Calu3 (cell line): ENCODE results near the gene RNF224. TPM values are rescaled to one million over a fixed set of nuclear protein-coding genes. Genes with fewer than 3 reads are reported as not detected.

ENCODE experiments used
- BruUV-seq: library from RNA; stranded (reverse); fragments of 400-500 nt; replicated peaks from 2 replicates; lab custom pipeline; 2021; lab: Mats Ljungman, UMichigan
- CTCF ChIA-PET: fragments of 300-600 bp; sonication (Branson Sonifier 250); formaldehyde crosslinking; loops from one replicate; lab custom pipeline; 2022; ENCODE audit warnings: antibody characterized with exemption; lab: Charles Lee
- DNase-seq: peaks from one replicate; pipeline ENCODE4 v3.0.0; 2022
- H3K27ac Mint-ChIP-seq: one replicate; pipeline ENCODE4 v1.8.0; 2022; ENCODE audit warnings: mixed read lengths; ENCODE audit not compliant: unreplicated experiment
- H3K27me3 Mint-ChIP-seq: one replicate; pipeline ENCODE4 v1.8.0; 2022; ENCODE audit warnings: mixed read lengths; ENCODE audit not compliant: unreplicated experiment
- H3K36me3 Mint-ChIP-seq: one replicate; pipeline ENCODE4 v1.8.0; 2022; ENCODE audit warnings: mild to moderate bottlenecking, moderate library complexity, mixed read lengths; ENCODE audit not compliant: insufficient read depth, unreplicated experiment
- H3K4me1 Mint-ChIP-seq: one replicate; pipeline ENCODE4 v1.8.0; 2022; ENCODE audit warnings: mild to moderate bottlenecking, low read depth, mixed read lengths; ENCODE audit not compliant: unreplicated experiment
- H3K4me3 Mint-ChIP-seq: one replicate; pipeline ENCODE4 v1.8.0; 2022; ENCODE audit warnings: mild to moderate bottlenecking, low read depth, moderate library complexity, mixed read lengths; ENCODE audit not compliant: unreplicated experiment
- H3K9me3 Mint-ChIP-seq: one replicate; pipeline ENCODE4 v1.8.0; 2022; ENCODE audit warnings: low read depth, mixed read lengths; ENCODE audit not compliant: unreplicated experiment
- CTCF ChIP-seq: fragments of 200-600 bp; IDR thresholded peaks from one replicate; pipeline ENCODE4 v1.8.0; 2022; ENCODE audit warnings: antibody characterized with exemption; ENCODE audit not compliant: unreplicated experiment
- intact Hi-C: fragments of 100-400 bp; cut with micrococcal nuclease; formaldehyde crosslinking; loops from one replicate; pipeline ENCODE4 v1.10.0; 2022; ENCODE audit not compliant: unreplicated experiment
- total RNA-seq: library from RNA; stranded (reverse); gene quantifications from 2 replicates; pipeline ENCODE4 v1.2.3, GENCODE V29; 2022

RNF224 gene
- total RNA-seq, 1 experiment from 2014 or later: 1.6 TPM

- no peaks in the 10 kb centered on the region for H3K9me3 Mint-ChIP-seq
- H3K27ac Mint-ChIP-seq: no peak overlapping the region
- peak overlapping the region; percentile 60 for H3K4me3 Mint-ChIP-seq
- DNase-seq: peak; percentile 52
- intact Hi-C loops: no loop called here
- no peaks in the 10 kb centered on the region for H3K27me3 Mint-ChIP-seq
- CTCF ChIA-PET: interaction anchor here (0.8 to 1.0 kb wide), 2 partner anchors 19 to 28 kb away, joined by 3 to 7 read pairs; no protein-coding TSS in a partner anchor
- H3K4me1 Mint-ChIP-seq: peaks cover 35% of the 10 kb centered on the region
- BruUV-seq: no TSS peak
- peaks cover 41% of the 10 kb centered on the region for H3K36me3 Mint-ChIP-seq
- TF ChIP-seq CTCF: no peak
Measured at GRCh38 chr9:137195525-137196220, 31.6 kb upstream of the RNF224 start.

DNA sequence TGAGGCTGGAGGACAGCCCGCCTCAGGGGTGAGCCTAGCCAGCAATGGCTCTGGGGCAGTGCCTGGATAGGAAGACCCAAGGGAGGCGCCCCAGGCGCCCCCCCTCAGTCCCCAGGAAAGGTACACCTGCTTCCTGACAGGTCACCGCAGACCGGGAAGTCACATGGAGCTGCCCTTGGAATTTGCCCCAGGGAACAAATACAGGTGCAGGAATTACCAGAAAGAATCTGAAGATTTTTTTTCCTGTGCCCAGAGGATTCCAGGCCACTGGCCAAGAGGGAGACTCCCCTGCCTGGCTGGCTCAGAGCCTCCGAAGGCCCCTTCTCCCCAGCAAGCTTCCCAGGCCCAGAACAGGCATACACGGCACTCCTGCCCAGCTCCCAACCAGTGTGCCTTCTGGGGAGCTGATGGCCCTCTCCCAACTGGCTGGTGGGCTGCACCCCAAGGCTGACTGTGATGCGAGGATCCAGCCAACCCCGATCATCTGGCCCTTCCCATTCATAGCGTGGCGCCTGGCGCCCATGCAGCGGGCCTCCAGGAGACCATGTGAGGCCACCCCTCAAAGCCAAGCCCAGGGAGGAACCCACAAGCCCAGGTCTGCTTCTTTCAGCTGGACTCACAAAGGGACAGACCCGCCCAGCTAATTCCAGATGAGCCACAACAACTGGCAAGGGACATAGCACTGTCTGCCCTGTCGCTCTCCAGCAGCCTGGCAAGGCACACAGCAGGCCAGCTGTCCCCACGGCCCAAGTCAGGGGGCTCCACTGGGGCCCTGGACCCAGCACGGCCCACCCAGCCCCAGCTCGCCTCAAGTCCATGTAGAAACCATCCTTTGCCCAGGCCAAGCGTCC, 29.0 kb upstream of the RNF224 start:
- intact Hi-C loops: no loop called here
- Mint-ChIP-seq H3K27me3 (no peaks in the 10 kb centered on the region), H3K9me3 (no peaks in the 10 kb centered on the region), H3K36me3 (peaks cover 44% of the 10 kb centered on the region), H3K27ac (no peak overlapping the region), H3K4me1 (peaks cover 28% of the 10 kb centered on the region), H3K4me3 (peak overlapping the region; percentile 77)
- CTCF ChIA-PET: interaction anchor here (1.4 kb wide), 1 partner anchor 9 kb away, joined by 5 read pairs; no protein-coding TSS in a partner anchor
- TF ChIP-seq CTCF: no peak
- BruUV-seq: no TSS peak
- DNase-seq: peak; percentile 28

DNA sequence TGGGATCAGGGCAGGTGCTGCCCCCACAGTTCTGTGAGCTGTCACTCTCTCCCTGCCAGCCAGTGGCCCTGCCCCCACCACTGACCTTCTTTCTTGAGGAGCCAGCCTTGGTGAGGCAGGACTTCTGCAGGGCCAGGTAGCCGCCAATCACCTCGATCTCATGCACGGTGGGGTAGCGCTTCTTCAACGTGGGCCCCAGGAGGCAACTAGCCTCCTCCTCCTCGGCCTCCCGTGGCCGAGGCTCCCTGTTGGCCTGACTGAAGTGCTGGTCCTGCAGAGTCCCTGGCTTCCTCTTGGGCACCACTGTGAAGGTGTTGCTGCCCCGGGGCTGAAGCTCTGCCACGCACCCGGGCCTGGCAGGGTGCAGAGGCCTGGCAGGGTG, 28.4 kb upstream of the RNF224 start:
- no peak overlapping the region for H3K27ac Mint-ChIP-seq
- CTCF ChIA-PET: interaction anchor here (0.6 to 1.4 kb wide), 2 partner anchors 9 to 28 kb away, joined by 3 to 5 read pairs; no protein-coding TSS in a partner anchor
- BruUV-seq: TSS peak; percentile 19
- no peaks in the 10 kb centered on the region for H3K27me3 Mint-ChIP-seq
- intact Hi-C loops: no loop called here
- H3K9me3 Mint-ChIP-seq: no peaks in the 10 kb centered on the region
- peaks cover 39% of the 10 kb centered on the region for H3K36me3 Mint-ChIP-seq
- DNase-seq: no peak
- TF ChIP-seq CTCF: no peak
- peak overlapping the region; percentile 77 for H3K4me3 Mint-ChIP-seq
- peaks cover 28% of the 10 kb centered on the region for H3K4me1 Mint-ChIP-seq

GRCh38 chr9:137199411-137200121, 27.7 kb upstream of the RNF224 start:
- H3K4me3 Mint-ChIP-seq: peak overlapping the region; percentile 77
- peaks cover 28% of the 10 kb centered on the region for H3K4me1 Mint-ChIP-seq
- H3K36me3 Mint-ChIP-seq: peaks cover 42% of the 10 kb centered on the region
- intact Hi-C loops: no loop called here
- H3K27me3 Mint-ChIP-seq: no peaks in the 10 kb centered on the region
- CTCF ChIA-PET: interaction anchor here (0.6 to 1.4 kb wide), 3 partner anchors 10 to 52 kb away, joined by 3 to 5 read pairs (median 4); no protein-coding TSS in a partner anchor
- no TSS peak for BruUV-seq
- no peaks in the 10 kb centered on the region for H3K9me3 Mint-ChIP-seq
- DNase-seq: no peak
- TF ChIP-seq CTCF: no peak
- H3K27ac Mint-ChIP-seq: peak overlapping the region; percentile 73
